EH (cell line): ENCODE measurements around the gene HDAC1.
"Not testable (repeated sequence)": the region's sequence is repeated elsewhere in the genome, so short reads cannot be mapped to it uniquely, and the experiment has no call there.

Experiments used
- DNase-seq: peaks from one replicate; pipeline ENCODE4 v3.0.0-alpha.2; 2015; ENCODE audit warnings: low read depth

HDAC1 gene

DNA sequence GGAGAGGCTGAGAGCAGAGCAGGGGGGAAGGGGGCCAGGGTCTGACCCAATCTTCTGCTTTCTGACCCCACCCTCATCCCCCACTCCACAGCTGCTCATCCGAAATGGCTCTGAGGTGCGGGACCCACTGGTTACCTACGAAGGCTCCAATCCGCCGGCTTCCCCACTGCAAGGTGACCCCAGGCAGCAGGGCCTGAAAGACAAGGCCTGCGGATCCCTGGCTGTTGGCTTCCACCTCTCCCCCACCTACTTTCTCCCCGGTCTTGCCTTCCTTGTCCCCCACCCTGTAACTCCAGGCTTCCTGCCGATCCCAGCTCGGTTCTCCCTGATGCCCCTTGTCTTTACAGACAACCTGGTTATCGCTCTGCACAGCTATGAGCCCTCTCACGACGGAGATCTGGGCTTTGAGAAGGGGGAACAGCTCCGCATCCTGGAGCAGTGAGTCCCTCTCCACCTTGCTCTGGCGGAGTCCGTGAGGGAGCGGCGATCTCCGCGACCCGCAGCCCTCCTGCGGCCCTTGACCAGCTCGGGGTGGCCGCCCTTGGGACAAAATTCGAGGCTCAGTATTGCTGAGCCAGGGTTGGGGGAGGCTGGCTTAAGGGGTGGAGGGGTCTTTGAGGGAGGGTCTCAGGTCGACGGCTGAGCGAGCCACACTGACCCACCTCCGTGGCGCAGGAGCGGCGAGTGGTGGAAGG, 17.1 kb upstream of the HDAC1 start:
- DNase-seq, result no peak

DNA sequence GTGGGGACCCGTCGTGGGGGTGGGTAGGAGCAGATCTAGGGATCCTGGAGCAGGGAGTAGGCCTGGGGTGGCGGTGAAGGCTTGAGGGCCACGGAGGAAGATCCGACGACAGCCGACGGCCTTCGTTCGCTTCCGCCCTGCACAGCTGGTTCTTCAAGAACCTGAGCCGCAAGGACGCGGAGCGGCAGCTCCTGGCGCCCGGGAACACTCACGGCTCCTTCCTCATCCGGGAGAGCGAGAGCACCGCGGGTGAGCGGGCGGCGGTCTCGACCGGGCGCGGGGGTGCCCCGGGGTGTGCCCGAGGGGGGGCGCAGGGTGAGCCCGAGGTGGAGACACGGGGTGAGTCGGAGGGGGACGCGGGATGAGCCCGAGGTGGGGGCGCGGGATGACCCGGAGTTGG, 16.5 kb upstream of the HDAC1 start:
- peak; percentile 11 for DNase-seq

DNA sequence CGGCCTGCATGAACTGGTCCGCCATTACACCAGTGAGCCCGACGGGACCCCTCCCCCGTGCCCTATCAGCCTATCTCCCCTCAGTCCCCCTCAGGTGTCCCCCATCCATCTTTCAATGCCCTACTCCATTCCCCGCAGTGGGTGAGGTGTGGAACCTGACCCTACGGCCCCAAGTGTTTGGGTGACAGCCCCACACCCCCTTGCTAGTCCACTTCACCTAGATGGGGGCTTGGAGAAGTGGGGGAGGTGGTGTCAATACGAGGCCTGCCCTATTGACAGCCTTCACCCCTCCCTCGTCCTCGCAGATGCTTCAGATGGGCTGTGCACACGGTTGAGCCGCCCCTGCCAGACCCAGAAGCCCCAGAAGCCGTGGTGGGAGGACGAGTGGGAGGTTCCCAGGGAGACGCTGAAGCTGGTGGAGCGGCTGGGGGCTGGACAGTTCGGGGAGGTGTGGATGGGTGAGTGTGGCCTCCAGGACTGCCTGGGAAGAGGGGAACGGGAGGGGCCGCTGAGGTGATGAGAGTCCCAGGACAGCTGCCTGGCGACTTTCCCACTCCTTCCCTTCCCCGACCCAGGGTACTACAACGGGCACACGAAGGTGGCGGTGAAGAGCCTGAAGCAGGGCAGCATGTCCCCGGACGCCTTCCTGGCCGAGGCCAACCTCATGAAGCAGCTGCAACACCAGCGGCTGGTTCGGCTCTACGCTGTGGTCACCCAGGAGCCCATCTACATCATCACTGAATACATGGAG, 15.7 kb upstream of the HDAC1 start:
- no peak for DNase-seq

GRCh38 chr1:32284777-32285176, 7.1 kb upstream of the HDAC1 start:
- DNase-seq, result not testable (repeated sequence)

DNA sequence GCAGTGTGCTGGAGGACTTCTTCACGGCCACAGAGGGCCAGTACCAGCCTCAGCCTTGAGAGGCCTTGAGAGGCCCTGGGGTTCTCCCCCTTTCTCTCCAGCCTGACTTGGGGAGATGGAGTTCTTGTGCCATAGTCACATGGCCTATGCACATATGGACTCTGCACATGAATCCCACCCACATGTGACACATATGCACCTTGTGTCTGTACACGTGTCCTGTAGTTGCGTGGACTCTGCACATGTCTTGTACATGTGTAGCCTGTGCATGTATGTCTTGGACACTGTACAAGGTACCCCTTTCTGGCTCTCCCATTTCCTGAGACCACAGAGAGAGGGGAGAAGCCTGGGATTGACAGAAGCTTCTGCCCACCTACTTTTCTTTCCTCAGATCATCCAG, 6.2 kb upstream of the HDAC1 start:
- DNase-seq, result no peak

DNA sequence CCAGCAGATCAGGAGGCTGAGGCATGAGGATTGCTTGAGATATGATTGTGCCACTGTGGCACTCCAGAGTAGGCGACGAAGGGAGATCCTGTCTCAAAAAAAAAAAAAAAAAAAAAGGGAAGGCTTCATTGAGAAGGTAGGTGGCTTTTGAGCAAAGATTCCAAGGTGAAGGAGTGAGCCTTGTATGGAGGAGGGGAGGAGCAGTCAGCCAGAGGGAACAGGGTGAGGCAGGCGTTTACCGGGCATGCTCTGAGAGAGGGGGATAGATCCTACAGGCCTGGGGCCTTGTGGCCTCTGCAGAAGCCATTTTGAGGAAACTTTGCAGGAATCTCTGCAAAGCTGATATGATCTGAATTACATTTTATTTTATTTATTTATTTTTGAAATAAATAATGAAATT, 5.1 kb upstream of the HDAC1 start:
- no peak for DNase-seq

DNA sequence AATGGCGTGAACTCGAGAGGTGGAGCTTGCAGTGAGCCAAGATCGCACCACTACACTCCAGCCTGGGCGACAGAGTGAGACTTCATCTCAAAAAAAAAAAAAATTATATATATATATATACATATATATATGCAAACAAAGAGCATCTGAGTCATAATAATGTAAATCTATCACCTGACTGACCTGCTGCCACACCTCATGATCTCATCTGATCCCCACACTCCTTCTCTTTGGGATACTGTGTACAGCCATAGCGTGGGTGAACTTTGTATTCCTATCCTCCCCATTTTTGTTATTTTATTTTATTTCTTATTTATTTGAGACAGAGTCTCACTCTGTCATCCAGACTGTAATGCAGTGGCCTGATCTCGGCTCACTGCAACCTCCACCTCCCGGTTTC, 2.6 kb upstream of the HDAC1 start:
- no peak for DNase-seq

DNA sequence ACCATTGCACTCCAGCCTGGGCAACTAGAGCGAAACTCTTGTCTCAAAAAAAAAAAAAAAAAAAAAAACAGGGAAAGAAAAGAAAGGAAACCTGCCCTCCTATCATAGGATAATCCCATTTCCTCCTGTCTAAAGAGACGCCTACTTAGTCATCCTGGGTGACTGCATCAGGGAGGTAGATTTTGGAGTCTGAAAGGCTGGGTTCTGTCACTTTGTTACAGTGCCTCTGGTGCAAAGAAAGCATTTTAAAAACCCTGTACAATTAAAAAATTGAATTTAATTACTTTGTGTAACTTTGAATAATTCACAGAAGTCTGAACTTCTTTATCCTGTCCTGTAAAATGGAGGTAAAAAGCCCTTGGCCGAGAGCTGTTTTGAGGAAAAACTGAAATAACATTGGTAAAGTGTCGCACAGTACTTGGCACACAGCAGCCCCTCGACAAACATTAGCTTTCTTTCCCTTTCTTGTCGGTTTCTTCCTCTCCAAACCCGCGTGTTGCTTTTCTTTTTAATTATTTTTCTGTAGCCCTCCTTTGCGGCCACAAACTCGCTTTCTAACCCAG, 657 bp upstream of the HDAC1 start:
- DNase-seq, result peak; percentile 66

DNA sequence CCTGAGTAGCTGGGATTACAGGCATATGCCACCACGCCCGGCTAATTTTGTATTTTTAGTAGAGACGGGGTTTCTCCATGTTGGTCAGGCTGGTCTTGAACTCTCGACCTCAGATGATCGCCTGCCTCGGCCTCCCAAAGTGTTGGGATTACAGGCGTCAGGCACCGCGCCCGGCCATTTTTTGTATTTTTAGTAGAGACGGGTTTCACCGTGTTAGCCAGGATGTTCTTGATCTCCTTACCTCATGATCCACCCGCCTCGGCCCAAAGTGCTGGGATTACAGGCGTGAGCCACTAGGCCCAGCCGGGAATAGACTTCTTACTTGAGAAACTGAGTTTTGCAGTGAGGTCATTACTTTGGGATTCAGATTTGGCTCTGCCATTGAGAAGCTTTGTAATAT, 6.3 kb downstream of the HDAC1 start:
- DNase-seq, result not testable (repeated sequence)

GRCh38 chr1:32299327-32299726, 7.4 kb downstream of the HDAC1 start:
- no peak for DNase-seq

- DNase-seq, result no peak
Observed at GRCh38 chr1:32303358-32303757, 11.5 kb downstream of the HDAC1 start.

- DNase-seq, result peak; percentile 65
Observed at GRCh38 chr1:32303997-32304622, 12.2 kb downstream of the HDAC1 start.

DNA sequence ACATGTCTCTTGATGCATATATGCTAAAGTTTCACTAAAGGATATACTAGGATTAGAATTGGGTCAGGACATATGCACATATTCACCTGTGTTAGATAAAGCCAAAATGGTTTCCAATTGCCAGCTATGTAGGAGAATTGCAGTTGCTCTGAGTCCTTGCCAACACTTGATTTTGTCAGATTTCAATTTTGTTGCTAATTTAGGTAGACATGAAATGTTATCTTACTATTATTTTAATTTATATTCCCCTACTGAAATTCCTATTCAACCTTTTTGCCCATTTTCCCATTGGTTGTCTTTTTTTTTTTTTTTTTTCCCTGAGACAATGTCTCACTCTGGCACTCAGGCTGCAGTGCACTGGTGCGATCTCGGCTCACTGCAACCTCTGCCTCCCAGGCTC, 13.4 kb downstream of the HDAC1 start:
- DNase-seq, result no peak

DNA sequence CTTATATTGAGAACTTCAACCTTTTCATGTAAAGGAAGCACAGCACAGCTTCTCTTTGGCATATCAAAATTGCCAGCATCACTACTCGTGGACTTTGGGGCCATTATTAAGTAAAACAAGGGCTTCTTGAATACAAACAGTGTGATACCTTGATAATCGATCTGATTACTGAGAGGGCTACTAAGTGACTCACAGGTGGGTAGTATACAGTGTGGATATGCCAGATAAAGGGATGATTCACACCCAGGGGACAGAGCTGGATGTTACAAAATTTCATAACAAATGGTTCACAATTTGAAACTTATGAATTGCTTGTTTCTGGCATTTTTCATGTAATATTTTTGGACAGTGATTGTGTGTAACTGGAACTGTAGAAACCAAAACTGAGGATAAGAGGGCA, 15.4 kb downstream of the HDAC1 start:
- no peak for DNase-seq

- no peak for DNase-seq
Observed at GRCh38 chr1:32309960-32310359, 18.1 kb downstream of the HDAC1 start.

DNA sequence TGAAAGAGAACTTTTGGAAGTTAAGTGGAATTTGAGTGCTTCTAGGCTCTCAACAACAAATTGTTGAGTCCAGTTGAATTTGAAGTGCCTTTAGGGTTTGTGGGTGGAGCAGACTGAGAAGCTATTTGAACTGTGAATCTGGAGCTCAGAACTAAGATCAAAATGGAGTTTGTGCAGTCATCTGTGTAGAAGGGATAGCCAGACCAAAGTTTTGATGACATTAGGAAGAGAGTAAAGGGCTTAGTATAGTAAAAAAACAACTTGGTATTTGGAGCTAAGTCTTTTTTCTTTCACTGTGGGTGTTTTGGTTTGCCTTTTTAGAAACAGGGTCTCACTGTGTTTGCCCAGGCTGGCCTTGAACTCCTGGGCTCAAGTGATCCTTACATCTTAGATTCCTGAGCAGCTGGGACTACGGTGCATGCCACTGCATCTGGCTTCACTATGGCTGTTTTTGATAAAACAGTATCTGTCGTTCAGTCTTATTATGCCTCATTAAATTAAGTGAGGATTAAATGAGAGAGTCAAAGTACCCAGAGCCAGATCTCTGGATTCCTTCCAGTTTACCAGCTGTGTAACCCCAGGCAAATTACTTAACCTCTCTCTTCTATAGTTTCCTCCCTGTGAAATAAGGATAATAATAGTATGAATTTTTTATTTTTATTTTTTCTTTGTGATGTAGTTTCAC, 20.0 kb downstream of the HDAC1 start:
- DNase-seq, result no peak

DNA sequence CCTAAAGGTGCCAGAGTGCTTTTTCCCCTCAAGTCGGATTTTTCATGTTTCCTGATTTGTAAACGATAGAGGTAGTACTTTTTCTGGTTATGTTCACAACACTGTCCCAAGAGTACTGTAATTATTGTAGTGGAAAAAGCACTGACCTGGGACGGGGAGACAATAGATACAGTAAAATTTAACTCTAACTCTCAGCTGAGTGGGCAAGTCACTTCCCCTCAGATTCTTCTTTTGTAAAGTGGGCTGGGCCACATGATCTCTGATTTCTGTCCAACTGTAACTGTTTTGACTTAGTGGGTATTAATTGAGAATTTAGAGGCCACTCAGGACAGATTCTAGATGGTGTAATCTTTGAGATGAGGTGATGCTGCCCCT, 25.0 kb downstream of the HDAC1 start:
- no peak for DNase-seq

- no peak for DNase-seq
Observed at GRCh38 chr1:32318127-32318869, 26.4 kb downstream of the HDAC1 start.

DNA sequence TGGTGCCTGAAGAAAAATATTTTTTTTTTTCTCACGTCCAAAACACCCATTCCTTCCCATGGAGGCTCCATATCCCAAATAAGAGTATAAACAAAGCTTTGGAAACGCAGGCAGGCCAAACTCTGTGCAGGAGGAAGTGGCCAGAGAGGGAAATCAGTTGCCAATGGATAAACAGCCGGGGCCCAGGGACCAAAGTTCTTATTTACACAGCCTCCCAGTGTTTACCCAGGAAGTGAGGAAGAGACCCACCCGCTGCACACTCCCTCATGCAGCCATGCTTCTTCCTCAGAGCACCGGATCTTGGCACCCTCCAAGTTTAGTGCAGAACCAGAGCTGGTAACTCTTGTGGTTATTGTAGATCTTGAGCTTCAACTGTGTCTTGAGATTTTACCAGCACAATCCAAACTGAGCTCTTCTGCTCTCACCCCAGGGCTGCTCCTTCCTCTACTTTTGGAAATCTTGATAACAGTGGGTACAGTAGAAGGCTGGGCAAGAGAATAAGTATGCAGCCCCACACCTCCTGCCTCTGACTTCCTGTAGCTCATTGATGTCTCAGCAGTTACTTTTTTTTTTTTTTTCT, 29.9 kb downstream of the HDAC1 start:
- DNase-seq, result peak; percentile 16

- DNase-seq, result no peak
Observed at GRCh38 chr1:32327204-32327603, 35.3 kb downstream of the HDAC1 start.

DNA sequence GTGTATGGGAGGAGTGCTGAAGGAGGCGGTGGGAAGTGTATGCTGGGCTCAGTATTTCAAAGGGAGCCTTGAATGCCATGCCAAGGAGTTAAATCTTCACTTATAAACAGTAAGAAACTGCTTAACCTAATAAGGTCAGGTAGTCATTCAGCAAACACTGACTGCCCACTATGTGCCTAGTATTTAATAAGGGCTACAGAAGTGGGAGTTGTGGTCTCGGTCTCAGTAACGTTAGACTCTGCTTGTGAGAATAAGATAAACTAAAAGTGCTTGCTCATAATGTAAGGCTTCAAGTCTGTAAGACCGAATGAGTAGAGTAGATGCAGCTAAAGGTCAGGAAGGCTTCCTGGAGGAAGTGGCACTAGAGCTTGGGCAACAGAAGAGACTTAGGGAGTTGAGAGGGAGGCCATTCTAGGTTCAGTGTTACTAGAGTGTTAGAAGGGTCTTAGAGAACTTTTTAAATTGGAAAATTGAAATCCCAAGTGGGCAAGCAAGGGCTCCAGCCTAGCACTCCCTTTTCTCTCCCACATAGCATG, 38.1 kb downstream of the HDAC1 start:
- DNase-seq, result no peak
